HG03135 (cell line): ENCODE results near the gene SUSD3.

Source experiments
- ATAC-seq: cut with Tn5 transposase; IDR thresholded peaks from one replicate; pipeline ENCODE4 v1.9.1; 2021; ENCODE audit warnings: mild to moderate bottlenecking, moderate library complexity; ENCODE audit not compliant: unreplicated experiment

The SUSD3 gene

DNA sequence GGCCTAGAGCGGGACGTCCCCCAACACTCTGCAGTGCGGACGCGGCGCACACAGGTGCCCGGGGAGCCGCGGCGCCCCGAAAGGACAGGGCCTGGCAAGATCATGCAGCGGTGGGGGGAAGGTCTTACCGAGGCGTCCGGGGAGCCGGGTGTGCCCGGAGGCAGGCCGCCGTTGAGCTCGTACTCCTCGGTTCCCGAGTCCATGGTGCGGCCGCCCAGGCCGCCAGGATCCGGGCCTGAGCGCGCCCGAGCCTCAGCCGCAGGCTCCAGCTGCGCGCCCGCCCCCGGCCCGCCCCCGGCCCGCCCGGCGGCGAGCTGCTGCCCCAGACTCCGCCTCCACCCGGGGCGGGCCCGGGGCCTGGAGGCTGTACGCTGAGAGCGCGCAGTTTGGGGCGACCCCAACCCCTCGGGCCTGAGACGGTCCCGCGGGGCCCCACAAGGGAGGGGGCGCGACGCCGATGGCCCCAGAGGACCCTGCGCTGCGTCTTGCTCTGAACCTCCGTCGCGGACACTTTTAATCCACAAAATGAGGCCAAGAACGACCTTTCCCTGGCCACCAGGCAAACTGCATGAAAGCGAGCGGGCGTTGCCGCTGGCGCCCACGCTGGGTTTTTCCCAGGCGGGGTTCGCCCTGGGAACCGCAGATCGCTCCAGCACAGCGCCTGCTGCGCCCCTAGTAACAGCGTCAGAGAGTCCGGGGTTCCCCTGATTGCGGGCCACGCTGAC, 75.7 kb downstream of the SUSD3 start, which contains the start of gene NINJ1:
Gene NINJ1 (minus strand): TSS at position 237 of the 725 bp plus-strand sequence. CDS start 34 bp downstream, at position 203.
- peak; percentile 69 for ATAC-seq
